B cell (primary cell): ENCODE data around the gene ZDHHC1.

ENCODE experiments used
- EZH2 ChIP-seq: IDR thresholded peaks from 2 replicates; pipeline ENCODE4 v1.6.1; 2012; ENCODE audit warnings: borderline replicate concordance, low read depth, mild to moderate bottlenecking, moderate library complexity, low read length; ENCODE audit not compliant: insufficient read depth, poor library complexity, severe bottlenecking
- TF ChIP-seq, protein P1 (sequence below): fragments of 200-600 bp; IDR thresholded peaks from one replicate; pipeline ENCODE4 v1.8.0; 2022; ENCODE audit warnings: antibody characterized with exemption, mild to moderate bottlenecking

DNA sequence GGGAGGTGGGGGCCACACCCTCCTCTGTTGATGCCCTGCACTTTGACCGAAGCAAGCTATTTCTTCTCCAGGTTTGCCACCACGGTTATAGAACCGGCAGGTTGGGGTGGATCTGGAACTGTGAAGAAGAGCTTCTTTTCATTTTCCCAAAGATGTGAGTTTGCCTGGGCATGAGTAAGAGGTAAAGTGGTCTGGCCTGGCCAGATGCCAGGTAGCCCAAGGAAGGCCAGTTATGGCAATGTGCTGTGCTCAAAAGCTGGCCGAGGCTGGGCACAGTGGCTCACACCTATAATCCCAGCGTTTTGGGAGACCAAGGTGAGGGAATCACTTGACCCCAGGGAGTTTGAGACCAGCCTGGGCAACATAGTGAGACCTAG lies 46.0 kb upstream of the ZDHHC1 start:
- TF ChIP-seq, protein P1, sequence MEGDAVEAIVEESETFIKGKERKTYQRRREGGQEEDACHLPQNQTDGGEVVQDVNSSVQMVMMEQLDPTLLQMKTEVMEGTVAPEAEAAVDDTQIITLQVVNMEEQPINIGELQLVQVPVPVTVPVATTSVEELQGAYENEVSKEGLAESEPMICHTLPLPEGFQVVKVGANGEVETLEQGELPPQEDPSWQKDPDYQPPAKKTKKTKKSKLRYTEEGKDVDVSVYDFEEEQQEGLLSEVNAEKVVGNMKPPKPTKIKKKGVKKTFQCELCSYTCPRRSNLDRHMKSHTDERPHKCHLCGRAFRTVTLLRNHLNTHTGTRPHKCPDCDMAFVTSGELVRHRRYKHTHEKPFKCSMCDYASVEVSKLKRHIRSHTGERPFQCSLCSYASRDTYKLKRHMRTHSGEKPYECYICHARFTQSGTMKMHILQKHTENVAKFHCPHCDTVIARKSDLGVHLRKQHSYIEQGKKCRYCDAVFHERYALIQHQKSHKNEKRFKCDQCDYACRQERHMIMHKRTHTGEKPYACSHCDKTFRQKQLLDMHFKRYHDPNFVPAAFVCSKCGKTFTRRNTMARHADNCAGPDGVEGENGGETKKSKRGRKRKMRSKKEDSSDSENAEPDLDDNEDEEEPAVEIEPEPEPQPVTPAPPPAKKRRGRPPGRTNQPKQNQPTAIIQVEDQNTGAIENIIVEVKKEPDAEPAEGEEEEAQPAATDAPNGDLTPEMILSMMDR = no peak
- TF ChIP-seq EZH2 = no peak
